Measurements from ENCODE around the gene CDHR1. TPM values are rescaled to one million over a fixed set of nuclear protein-coding genes. Genes with fewer than 3 reads are reported as not detected.
A peak's percentile ranks its signal among the peaks of the same experiment; 100 is the strongest.

The CDHR1 gene
- total and polyA plus RNA-seq, 11 donors, result 0.07 to 1.3 (median 0.35) TPM; not detected in 1

- peaks cover 0 to 10% (median 0%) of the 10 kb centered on the region in 9 donors for H3K27me3 ChIP-seq
- 89 to 91% (median 90%) methylated on average over 11 of the region's 11 CpGs for WGBS, 4 donors
- H3K27ac ChIP-seq, result no peak overlapping the region
- H3K4me3 ChIP-seq, result no peak overlapping the region
- intact Hi-C loops (cut with DNase I), result loop anchor here in 1 of 10 donors (5.0 kb wide), 1 partner anchor 49 kb away; no protein-coding TSS in a partner anchor
- peaks cover 0 to 8% (median 0%) of the 10 kb centered on the region in 12 donors for H3K4me1 ChIP-seq
- no peak for TF ChIP-seq POLR2A (IDR thresholded peaks at IDR 0.05)
- TF ChIP-seq, protein P1, sequence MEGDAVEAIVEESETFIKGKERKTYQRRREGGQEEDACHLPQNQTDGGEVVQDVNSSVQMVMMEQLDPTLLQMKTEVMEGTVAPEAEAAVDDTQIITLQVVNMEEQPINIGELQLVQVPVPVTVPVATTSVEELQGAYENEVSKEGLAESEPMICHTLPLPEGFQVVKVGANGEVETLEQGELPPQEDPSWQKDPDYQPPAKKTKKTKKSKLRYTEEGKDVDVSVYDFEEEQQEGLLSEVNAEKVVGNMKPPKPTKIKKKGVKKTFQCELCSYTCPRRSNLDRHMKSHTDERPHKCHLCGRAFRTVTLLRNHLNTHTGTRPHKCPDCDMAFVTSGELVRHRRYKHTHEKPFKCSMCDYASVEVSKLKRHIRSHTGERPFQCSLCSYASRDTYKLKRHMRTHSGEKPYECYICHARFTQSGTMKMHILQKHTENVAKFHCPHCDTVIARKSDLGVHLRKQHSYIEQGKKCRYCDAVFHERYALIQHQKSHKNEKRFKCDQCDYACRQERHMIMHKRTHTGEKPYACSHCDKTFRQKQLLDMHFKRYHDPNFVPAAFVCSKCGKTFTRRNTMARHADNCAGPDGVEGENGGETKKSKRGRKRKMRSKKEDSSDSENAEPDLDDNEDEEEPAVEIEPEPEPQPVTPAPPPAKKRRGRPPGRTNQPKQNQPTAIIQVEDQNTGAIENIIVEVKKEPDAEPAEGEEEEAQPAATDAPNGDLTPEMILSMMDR (IDR thresholded peaks at IDR 0.05), result no peak
- DNase-seq, result no peak
- H3K36me3 ChIP-seq, result no peaks in the 10 kb centered on the region
- no peaks in the 10 kb centered on the region for H3K9me3 ChIP-seq
- no peak for ATAC-seq
Observed at GRCh38 chr10:84201682-84202081, 7.3 kb downstream of the CDHR1 start.

GRCh38 chr10:84202349-84202748 lies 8.0 kb downstream of the CDHR1 start:
- intact Hi-C loops (cut with DNase I), result loop anchor here in 1 of 10 donors (5.0 kb wide), 1 partner anchor 50 kb away; no protein-coding TSS in a partner anchor
- WGBS, 4 donors, result 82 to 100% (median 84%) methylated on average over 1 to 5 of the region's 5 CpGs
- ATAC-seq, result no peak
- TF ChIP-seq, protein P1 (IDR thresholded peaks at IDR 0.05), result no peak
- no peak for TF ChIP-seq POLR2A (IDR thresholded peaks at IDR 0.05)
- Histone ChIP-seq H3K36me3 (no peaks in the 10 kb centered on the region), H3K9me3 (no peaks in the 10 kb centered on the region), H3K27ac (no peak overlapping the region), H3K4me3 (no peak overlapping the region), H3K4me1 (peaks cover 0 to 2% (median 0%) of the 10 kb centered on the region in 12 donors), H3K27me3 (peaks cover 0 to 12% (median 0%) of the 10 kb centered on the region in 9 donors)
- DNase-seq, result no peak

- Histone ChIP-seq H3K4me1 (no peaks in the 10 kb centered on the region), H3K9me3 (no peaks in the 10 kb centered on the region), H3K4me3 (no peak overlapping the region), H3K27me3 (peaks cover 0 to 11% (median 0%) of the 10 kb centered on the region in 9 donors), H3K27ac (no peak overlapping the region), H3K36me3 (no peaks in the 10 kb centered on the region)
- ATAC-seq (peak in 1 of 4 donors; percentile 7), DNase-seq (no peak)
- intact Hi-C loops (cut with DNase I), result loop anchor here in 1 of 10 donors (5.0 kb wide), 1 partner anchor 52 kb away; no protein-coding TSS in a partner anchor
- no peak for TF ChIP-seq POLR2A (IDR thresholded peaks at IDR 0.05)
- TF ChIP-seq, protein P1 (IDR thresholded peaks at IDR 0.05), result peak in 2 of 12 donors; percentile 15 to 20
- 75 to 82% (median 77%) methylated on average over 4 of the region's 4 CpGs for WGBS, 4 donors
Observed at GRCh38 chr10:84204122-84204521, 9.8 kb downstream of the CDHR1 start.

- H3K36me3 ChIP-seq, result no peaks in the 10 kb centered on the region
- no peaks in the 10 kb centered on the region for H3K4me1 ChIP-seq
- TF ChIP-seq, protein P1 (IDR thresholded peaks at IDR 0.05), result no peak
- no peak for TF ChIP-seq POLR2A (IDR thresholded peaks at IDR 0.05)
- H3K4me3 ChIP-seq, result no peak overlapping the region
- intact Hi-C loops (cut with DNase I), result loop anchor here in 4 of 10 donors (5.0 kb wide), 2 partner anchors 52 to 57 kb away; no protein-coding TSS in a partner anchor
- DNase-seq, result no peak
- peaks cover 0 to 15% (median 0%) of the 10 kb centered on the region in 9 donors for H3K27me3 ChIP-seq
- no peak for ATAC-seq
- H3K27ac ChIP-seq, result no peak overlapping the region
- WGBS, 4 donors, result 81 to 89% (median 85%) methylated on average over 4 of the region's 4 CpGs
- H3K9me3 ChIP-seq, result no peaks in the 10 kb centered on the region
Observed at GRCh38 chr10:84204610-84205009, 10.3 kb downstream of the CDHR1 start.

Measured in heart left ventricle (tissue), 16 donors.